NCI-H510A treated with DMSO at 0.1 percent for 48 hours (cell line): ENCODE measurements around the gene PLXNB1.

ENCODE experiments used
- DNase-seq: peaks from one replicate; lab custom pipeline; 2025; lab: John Stamatoyannopoulos, UW

The PLXNB1 gene

DNA sequence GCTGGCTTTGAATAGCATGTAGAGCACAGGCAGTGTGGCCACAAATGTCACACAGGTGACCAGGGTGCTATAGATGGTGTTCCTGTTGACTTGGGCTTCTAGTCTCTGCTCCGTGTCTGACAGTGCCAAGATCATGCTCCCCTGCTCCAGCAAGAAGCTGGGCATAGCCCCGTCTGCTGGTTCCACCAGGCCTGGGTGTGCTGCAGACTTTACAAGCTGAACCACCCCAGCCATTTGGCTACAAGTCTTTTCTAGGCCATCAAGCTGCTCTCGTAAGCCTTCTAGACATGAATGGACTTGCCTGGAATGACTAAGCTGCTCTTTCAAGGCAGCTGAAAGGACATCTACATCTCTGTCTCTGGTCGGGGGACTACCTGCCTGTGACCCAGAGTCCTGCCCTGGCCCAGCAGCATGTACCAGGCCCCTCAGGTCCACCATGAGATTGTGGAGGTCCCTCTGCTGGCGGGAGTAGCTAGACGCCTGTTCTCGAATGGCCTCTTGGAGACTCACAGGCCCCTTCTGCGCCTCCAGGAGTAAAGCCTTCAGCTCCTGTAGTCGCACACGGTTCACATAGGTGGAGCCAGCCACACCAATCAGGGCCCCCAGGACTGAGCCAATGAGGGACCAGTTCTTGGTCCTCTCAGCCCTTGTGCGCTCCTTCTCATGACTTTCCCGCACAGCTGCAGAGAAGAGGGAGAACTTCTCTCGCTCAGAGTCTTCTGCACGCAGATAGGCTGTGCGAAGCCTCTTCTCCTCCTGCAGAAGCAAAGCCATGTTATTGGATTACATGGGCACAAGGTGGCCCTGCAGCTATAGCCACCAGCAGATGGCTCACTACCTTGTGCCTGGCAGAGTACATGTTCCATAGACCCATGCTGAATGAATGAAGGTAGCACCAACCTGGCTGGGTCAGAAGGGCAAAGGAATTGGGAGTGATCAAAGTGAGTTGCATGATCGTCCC lies 2.8 kb upstream of the PLXNB1 start:
- DNase-seq = no peak

DNA sequence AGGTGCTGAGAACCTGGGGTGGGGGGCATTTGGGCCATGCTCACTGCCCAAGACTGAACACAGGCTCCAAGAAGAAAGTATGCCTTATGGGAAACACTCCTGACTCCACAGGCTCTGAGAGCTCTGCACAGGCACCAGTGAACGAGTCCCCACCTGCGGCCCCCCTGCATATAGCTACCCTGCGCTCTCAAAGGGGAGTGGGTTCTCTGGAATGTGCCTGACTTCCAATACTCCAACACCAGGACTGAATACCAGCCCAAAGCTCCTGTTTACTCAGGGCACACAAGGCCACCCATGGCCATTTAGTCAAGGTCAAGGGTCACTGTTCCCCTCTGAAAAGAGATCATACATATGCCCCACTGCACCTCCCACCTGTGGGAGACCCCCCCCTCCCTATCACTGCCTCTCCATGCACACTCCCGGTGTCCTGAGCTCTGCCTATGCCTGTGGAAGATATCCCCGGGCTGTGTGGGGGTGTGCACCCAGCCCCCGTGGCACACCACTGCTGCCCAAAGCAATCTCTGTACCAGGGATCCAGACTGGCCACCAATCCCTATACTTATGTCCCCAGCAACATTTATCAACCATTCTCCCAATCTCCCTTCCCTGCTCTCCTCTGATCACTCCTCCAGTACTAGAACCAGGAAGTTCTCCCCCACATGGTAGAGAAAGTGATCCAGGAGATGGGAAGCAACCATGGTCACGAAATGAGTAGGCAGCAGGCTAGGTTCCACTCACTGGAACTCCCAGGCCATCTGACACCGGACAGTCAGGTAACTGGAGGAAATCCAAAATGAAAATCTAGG lies 1.5 kb upstream of the PLXNB1 start:
- DNase-seq = no peak

DNA sequence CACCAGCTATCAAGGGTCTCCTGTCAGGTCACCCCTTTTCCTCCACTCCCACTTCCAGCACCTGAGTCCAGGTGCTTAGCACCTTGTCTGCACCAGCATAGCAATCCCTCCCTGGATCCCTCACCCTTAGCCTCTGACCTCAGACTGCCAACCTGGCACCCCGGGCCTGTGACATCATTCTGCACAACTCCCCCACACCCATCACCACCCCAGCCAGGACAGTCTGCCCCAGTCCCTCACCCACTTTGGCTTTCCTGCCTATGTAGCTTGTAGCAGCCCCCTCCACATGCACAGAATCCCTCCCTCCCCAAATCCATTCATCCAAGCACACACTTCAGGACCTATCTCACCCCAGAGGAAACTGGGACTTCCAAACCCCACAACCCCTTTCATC lies 819 bp upstream of the PLXNB1 start:
- no peak for DNase-seq

DNA sequence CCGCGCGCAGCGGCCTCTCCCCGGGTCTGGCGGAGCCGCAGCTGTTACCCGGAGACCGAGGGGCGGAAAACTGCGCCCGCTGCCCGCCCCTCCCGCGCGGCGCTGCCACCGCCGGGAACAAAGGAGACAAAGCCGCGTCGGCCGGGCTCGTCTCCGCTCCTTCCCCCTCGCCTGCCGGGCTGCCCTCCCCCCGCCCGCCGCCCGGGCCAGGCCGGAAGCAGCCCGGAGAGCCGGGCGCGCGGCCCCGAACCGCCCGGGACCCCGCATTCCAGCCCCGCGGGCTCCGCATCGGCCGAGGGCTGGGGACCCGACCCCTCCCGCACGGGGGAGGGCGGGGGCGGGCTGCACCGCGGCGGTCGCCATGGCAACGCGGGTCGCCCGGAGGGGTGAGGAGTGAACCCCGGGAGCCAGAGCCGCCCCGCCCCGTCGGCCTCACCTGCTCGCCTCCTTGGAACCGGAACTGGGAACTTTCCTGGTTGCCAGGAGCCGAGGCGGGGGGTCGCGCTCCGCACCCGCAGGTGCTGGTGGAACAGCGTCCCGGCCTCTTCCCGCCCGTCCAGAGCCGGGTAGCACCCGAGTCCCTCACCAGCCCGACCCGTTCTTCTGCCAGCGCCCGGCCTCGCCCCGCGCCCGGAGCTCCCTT lies 448 bp downstream of the PLXNB1 start:
- DNase-seq = peak; percentile 57

DNA sequence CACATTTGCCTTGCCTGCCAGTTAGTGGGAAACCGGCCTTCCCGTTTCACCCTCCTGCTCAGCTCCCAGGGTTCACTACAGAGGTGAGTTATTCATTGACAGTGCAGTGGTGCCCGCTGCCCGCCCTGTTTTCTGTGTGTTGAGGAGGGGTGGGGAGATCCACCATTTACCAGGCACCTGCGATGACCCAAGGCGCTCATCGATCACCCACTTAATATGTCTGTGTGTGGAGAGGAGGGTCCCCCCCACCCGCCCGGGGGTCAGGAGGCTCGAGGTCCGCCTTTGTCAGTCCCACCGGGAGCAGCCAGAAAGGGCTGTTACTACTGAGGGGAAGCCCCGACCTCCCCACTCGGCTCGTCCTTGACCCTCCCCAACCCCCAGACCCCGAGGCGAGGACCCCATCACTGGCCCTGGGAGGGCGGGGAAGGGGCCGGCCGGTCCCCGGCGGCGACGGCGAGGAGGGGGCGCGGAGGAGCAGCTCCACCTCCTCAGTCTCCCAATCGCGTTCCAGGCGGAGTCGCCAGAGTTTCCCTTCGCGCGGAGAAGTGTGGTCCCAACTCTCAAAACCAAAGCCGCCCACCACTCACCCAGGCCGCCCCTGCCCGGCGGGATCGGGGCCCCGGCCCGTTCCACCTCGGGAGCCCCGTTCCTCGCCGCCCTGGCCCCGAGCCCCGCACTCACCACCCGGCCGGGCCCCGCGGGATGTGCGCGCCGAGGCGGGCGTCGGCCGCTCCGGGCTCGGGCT lies 1.1 kb downstream of the PLXNB1 start:
- DNase-seq = peak; percentile 17

DNA sequence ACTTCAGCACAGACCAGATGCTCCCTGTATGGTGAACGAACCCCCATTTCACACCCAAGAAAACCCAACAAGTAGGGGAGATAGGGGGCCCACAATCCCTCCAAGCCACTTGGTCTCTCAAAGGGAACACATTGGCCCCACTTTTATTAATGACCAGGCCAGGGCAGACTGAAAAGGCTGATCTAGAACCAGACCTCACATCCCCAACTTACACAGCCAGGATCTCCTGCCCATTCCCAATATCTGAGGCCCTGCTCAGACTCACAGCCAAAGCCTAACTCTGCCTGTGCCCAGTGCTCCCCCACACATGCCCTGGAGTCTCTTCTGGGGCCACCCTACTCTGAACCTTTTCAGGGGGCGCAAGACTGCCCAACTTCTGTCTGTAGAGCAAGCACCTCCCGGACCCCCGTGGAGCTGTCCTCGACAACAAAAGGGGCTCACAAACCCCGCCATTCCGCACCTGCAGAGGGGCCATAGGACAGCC lies 1.8 kb downstream of the PLXNB1 start:
- DNase-seq = no peak

GRCh38 chr3:48427630-48427962 lies 2.3 kb downstream of the PLXNB1 start:
- no peak for DNase-seq

DNA sequence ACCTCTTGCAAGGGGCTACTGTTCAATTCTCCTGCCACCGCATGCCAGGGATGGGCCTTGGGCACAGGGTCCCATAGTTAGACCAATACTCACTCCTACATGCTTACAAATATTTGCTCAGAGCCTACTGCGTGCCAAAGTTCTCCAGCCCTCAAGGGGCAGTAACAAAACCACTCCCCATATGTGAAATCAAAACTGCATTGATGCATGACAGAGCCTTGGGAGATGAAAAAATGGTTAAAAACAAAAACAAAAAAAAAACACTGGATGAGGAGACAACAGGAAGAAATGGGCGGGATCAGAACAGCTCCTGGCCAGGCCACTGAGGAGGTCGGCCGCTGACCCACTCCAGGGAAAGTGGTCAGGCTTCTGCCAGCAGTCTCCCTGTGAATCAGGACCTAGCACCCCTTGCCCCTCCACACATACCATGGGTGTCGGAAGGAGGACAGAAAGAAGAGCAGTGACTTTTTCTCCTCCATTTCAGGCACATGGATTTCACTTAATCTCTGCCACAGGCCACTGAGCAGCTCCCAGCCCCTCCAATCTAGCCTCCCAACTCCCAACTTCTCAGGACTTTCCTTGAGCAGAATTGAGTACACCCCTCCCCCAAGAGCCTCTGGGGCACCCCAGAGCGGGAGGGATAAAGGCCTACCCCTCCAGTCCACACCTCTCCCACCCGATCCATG lies 2.8 kb downstream of the PLXNB1 start:
- no peak for DNase-seq

DNA sequence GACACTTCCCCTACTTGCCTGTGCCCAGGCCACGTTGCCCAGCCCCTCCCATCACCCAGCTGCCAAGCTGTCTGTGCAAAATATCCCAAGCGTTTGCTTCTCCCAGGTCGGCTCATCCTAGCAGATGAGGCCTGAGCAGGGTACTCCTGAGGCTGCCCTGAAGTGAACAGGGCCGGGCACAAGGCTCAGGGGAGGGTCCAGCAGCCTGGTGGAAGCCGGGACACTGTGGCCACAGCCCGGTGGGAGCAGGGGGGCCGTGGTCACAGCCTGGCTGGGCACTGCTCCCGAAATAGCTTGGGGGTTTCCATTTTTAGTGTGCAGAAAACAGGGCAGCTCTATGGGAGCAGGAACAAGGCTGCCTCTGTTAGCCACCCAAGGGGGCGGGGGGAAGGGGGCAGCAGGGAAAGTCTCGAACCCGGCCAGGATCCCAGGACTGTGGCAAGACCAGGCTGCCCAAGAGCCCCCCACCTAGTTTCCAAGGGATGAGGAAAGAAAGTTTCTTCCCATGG lies 3.4 kb downstream of the PLXNB1 start:
- no peak for DNase-seq

DNA sequence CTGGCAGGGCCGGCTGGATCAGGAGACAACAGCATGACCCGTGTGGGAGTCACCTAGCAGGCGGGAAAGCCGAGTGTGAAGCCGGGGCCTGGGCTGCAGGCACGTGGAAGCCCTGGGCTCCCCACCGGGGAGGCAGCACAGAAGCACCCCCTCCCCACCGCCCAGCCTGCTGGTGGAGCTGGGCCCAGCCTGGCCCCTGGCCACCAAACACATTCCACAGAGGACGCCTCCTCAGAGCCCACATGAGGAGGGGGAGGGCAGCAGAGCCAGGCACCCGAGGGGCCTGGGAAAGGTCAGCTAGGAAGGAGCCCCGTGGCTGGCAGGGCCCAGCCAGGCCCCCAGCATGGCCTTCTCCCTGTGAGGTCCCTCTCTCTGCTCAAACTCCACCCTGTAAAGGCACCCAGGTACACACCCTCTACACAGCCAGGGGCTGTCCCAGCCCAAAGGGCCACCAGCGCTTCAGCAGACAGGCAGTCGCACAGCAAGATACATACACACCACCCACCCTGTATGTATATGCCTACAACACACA lies 4.5 kb downstream of the PLXNB1 start:
- DNase-seq = no peak

GRCh38 chr3:48423883-48424695 lies 5.8 kb downstream of the PLXNB1 start:
- DNase-seq = no peak

GRCh38 chr3:48423241-48423882 lies 6.5 kb downstream of the PLXNB1 start:
- no peak for DNase-seq

GRCh38 chr3:48422681-48423080 lies 7.2 kb downstream of the PLXNB1 start:
- no peak for DNase-seq

DNA sequence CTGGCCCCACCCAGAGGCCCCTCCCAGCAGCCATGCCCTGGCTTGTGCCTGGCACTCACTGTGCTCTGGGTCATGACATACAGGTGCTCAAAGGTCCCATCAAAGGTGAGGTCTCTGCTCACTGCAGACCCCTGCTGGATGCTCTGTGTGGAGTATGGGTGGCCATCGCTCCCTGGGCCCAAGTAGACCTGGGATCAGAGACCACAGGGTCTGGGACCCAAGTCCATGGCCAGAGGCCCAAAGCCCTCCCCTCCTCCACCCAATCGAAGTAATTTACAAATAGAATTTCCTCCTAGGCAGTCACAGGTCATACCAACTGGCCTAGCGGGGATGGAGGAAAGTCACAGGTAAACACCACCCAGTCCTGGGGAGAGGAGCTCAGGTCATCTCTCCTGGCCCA lies 7.6 kb downstream of the PLXNB1 start:
- DNase-seq = no peak

GRCh38 chr3:48420561-48420960 lies 9.3 kb downstream of the PLXNB1 start:
- DNase-seq = no peak

DNA sequence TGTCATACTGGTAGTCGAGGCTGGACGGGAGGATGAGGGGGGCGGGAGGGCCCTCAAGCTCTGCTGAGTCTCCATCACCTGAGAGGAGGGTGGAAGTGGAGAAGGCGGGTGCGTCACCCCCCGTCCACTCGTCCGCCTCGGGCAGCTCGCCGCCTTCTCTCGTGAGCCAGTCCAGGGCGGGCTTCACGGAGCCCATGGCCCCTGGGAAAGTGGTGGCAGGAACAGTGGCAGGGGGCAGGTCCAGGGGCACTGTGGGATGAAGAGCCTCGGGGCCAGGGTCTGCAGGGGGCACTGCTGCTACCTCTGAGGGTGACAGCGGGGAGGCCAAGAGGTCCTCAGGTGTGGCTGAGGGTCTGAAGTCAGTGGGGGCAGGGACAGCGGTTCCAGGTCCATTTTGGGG lies 10.3 kb downstream of the PLXNB1 start:
- no peak for DNase-seq

- DNase-seq = no peak
Observed at GRCh38 chr3:48419149-48419548, 10.7 kb downstream of the PLXNB1 start.

GRCh38 chr3:48418651-48419050 lies 11.2 kb downstream of the PLXNB1 start:
- DNase-seq = no peak

DNA sequence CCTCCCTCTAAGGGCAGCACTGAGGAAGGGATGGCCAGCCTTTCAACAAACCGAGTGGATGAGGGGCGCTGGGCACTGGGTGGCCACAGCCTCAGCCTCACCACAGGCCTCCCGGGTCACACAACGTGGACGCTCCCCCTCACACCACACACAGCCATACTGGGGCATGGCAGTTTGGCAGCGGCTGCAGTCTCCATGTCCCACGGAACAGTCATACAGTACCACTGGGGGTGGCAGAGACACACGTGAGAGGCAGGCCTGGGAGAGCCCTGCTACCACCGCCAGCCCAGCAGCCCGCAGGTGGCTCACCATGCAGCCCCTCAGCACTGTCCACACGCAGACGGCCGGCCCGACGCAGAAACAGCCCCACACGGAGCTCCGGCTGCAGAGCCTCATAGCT lies 11.7 kb downstream of the PLXNB1 start:
- no peak for DNase-seq
